Tibial artery (tissue), 4 donors: ENCODE results near the gene ACP3.

Source experiments
- DNase-seq, 2 donors: peaks; one replicate each; pipeline ENCODE4 v3.0.0-alpha.2; 2019
- H3K27ac ChIP-seq, 2 donors: fragments of 200-600 bp; sonication (generic) in 1 of 2; 1 replicate in 1 of 2; 2 replicates in 1 of 2; pipeline ENCODE4 v1.5.1; 2018 to 2019; ENCODE audit warnings: mild to moderate bottlenecking in 1 of 2
- H3K27me3 ChIP-seq, 2 donors: fragments of 200-600 bp; sonication (generic) in 1 of 2; one replicate each; pipeline versions ENCODE4 v1.5.1 to v1.6.0; 2016 to 2019
- H3K36me3 ChIP-seq, 3 donors: fragments of 200-600 bp; sonication (generic) in 2 of 3; one replicate each; pipeline ENCODE4 v1.5.1; 2016 to 2019; ENCODE audit warnings: mild to moderate bottlenecking in 2 of 3
- H3K4me1 ChIP-seq, 4 donors: fragments of 200-600 bp; sonication (generic) in 2 of 4; 1 replicate in 3 of 4; 2 replicates in 1 of 4; pipeline ENCODE4 v1.5.1; 2016 to 2019
- H3K4me3 ChIP-seq, 2 donors: fragments of 200-600 bp; sonication (generic) in 1 of 2; 1 replicate in 1 of 2; 2 replicates in 1 of 2; pipeline ENCODE4 v1.5.1; 2018 to 2019; ENCODE audit warnings: mild to moderate bottlenecking in 2 of 2
- H3K9me3 ChIP-seq, 3 donors: fragments of 200-600 bp; sonication (generic) in 1 of 3; one replicate each; pipeline ENCODE4 v1.5.1; 2016 to 2019
- CTCF ChIP-seq, 2 experiments: fragments of 200-600 bp in 1 of 2; fragments of 450-650 bp in 1 of 2; IDR thresholded peaks; one replicate each; pipeline ENCODE4 v1.5.1; 2017 to 2019; ENCODE audit warnings: antibody characterized with exemption in 2 of 2, mild to moderate bottlenecking in 1 of 2, moderate library complexity in 1 of 2
- intact Hi-C: fragments of 100-400 bp; cut with DNase I; formaldehyde crosslinking; loops from one replicate; pipeline ENCODE4 v1.15.0; 2023; ENCODE audit warnings: low total_unique reads

Gene ACP3

GRCh38 chr3:132405609-132406299 is 88.5 kb downstream of the ACP3 start:
- Histone ChIP-seq H3K27ac (no peak overlapping the region), H3K36me3 (no peaks in the 10 kb centered on the region), H3K27me3 (peaks cover 0 to 3% of the 10 kb centered on the region in 2 donors), H3K4me3 (no peak overlapping the region), H3K4me1 (no peaks in the 10 kb centered on the region), H3K9me3 (no peaks in the 10 kb centered on the region)
- no peak for TF ChIP-seq CTCF (IDR thresholded peaks at IDR 0.05)
- DNase-seq = no peak
- intact Hi-C loops = no loop called here

- intact Hi-C loops = no loop called here
- H3K27ac ChIP-seq = no peak overlapping the region
- no peaks in the 10 kb centered on the region for H3K36me3 ChIP-seq
- H3K9me3 ChIP-seq = no peaks in the 10 kb centered on the region
- no peak for TF ChIP-seq CTCF (IDR thresholded peaks at IDR 0.05)
- no peak for DNase-seq
- H3K4me1 ChIP-seq = no peaks in the 10 kb centered on the region
- H3K4me3 ChIP-seq = no peak overlapping the region
- H3K27me3 ChIP-seq = no peaks in the 10 kb centered on the region
Measured at GRCh38 chr3:132406587-132406986, 89.4 kb downstream of the ACP3 start.

- H3K9me3 ChIP-seq = no peaks in the 10 kb centered on the region
- H3K4me1 ChIP-seq = no peaks in the 10 kb centered on the region
- TF ChIP-seq CTCF (IDR thresholded peaks at IDR 0.05) = no peak
- H3K27ac ChIP-seq = no peak overlapping the region
- intact Hi-C loops = no loop called here
- H3K4me3 ChIP-seq = no peak overlapping the region
- DNase-seq = no peak
- no peaks in the 10 kb centered on the region for H3K27me3 ChIP-seq
- no peaks in the 10 kb centered on the region for H3K36me3 ChIP-seq
Measured at GRCh38 chr3:132407025-132407424, 89.8 kb downstream of the ACP3 start.
